Mesodermal cell (in vitro differentiated cells): ENCODE results near the gene ADARB2.

Source experiments
- H3K27ac ChIP-seq: 2 replicates; pipeline ENCODE4 v1.7.0; 2013; ENCODE audit warnings: mild to moderate bottlenecking, low read depth, low read length, moderate library complexity; ENCODE audit not compliant: severe bottlenecking
- H3K36me3 ChIP-seq: 2 replicates; pipeline ENCODE4 v1.7.1; 2013; ENCODE audit warnings: mild to moderate bottlenecking, low read length, moderate library complexity; ENCODE audit not compliant: control insufficient read depth, insufficient read depth
- H3K4me1 ChIP-seq: one replicate; pipeline ENCODE4 v1.7.1; 2013; ENCODE audit warnings: mild to moderate bottlenecking, low read length; ENCODE audit not compliant: insufficient read depth, control insufficient read depth, poor library complexity, severe bottlenecking
- H3K4me3 ChIP-seq: 2 replicates; pipeline ENCODE4 v1.7.0; 2013; ENCODE audit warnings: low read length, control low read depth, mild to moderate bottlenecking; ENCODE audit not compliant: insufficient read depth, poor library complexity, severe bottlenecking; ENCODE audit errors: extremely low read depth
- H3K9me3 ChIP-seq: 2 replicates; pipeline ENCODE4 v1.7.1; 2013; ENCODE audit warnings: mild to moderate bottlenecking, low read length, moderate library complexity; ENCODE audit not compliant: control insufficient read depth
- WGBS, 2 experiments: methylation state at CpG; one replicate each; pipeline ENCODE4 v1.1.5; 2013; ENCODE audit warnings: missing lambda C conversion rate in 2 of 2; ENCODE audit not compliant: insufficient coverage in 2 of 2; 5-methylcytosine and 5-hydroxymethylcytosine counted together

The ADARB2 gene

GRCh38 chr10:1687190-1687589 lies 50.1 kb downstream of the ADARB2 start:
- Histone ChIP-seq H3K36me3 (no peaks in the 10 kb centered on the region), H3K9me3 (peaks cover 6% of the 10 kb centered on the region), H3K4me3 (no peak overlapping the region), H3K27ac (no peak overlapping the region), H3K4me1 (peaks cover 3% of the 10 kb centered on the region)
- WGBS, 2 experiments: 79 to 100% methylated on average over 1 to 3 of the region's 5 CpGs

GRCh38 chr10:1686491-1686749 lies 50.9 kb downstream of the ADARB2 start:
- Histone ChIP-seq H3K4me1 (peaks cover 3% of the 10 kb centered on the region), H3K9me3 (peaks cover 6% of the 10 kb centered on the region), H3K4me3 (no peak overlapping the region), H3K36me3 (no peaks in the 10 kb centered on the region), H3K27ac (no peak overlapping the region)
- WGBS, 2 experiments: 82 to 91% methylated on average over 8 of the region's 9 CpGs

DNA sequence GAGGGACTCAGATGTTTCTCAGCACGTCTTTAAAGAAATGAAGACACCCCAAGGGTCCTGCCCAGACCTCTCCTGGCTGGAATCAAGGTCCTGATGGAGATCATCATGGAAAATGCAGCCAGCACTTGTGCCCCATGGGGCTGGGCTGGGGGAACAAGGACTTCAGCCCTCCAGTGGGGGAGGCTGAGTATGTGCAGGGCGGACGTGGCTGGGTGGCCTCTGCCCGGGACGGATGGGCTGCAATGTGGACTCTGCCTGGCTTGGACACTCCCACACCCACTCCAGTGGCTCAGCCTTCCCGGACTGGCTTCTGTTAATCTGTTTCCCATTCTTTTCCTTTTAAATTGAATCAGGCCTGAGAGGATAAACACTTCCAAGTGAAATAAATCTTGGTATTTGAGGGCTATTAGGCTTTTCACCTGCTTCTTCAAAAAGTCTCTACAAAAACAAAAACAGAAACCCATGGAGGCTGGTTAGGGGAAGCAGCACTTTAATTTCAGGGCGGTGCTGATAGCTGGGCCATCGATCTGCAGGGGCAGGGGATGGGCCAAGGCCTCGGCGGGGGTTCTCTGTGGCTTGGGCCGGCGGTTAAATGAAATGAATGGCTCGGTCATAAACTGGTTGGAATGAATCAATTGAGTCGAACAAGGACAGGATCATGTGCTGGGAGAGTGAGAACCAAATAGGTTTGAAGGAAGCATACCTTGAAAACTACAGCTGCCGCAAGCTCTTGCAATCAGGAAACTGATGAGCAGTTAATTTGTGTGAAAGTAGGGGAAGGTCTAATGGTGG lies 51.4 kb downstream of the ADARB2 start:
- Histone ChIP-seq H3K9me3 (peaks cover 6% of the 10 kb centered on the region), H3K4me3 (no peak overlapping the region), H3K4me1 (peaks cover 3% of the 10 kb centered on the region), H3K27ac (no peak overlapping the region), H3K36me3 (no peaks in the 10 kb centered on the region)
- WGBS, 2 experiments: 80 to 90% methylated on average over 13 to 14 of the region's 15 CpGs

DNA sequence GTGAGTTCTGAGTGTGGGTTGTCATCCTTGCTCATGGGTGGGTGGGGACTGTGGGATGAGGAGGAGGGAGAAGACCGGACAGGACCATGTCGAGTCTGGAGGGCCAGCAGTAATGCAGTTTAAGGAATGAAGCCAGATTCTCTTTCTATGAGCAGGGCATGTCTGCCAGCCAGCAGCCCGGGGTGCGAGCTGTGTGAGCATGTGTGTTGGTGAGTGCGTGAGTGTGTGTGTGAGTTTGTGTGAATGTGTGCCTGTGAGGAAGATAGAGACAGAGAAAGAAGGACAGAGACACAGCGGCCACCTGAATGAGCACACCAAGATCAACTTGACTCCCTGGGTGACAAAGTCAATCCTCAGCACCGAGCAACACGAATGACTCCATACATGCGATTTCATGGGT lies 52.3 kb downstream of the ADARB2 start:
- no peaks in the 10 kb centered on the region for H3K36me3 ChIP-seq
- no peak overlapping the region for H3K27ac ChIP-seq
- peaks cover 7% of the 10 kb centered on the region for H3K4me1 ChIP-seq
- 94 to 95% methylated on average over 5 of the region's 9 CpGs for WGBS, 2 experiments
- H3K9me3 ChIP-seq: peaks cover 6% of the 10 kb centered on the region
- H3K4me3 ChIP-seq: no peak overlapping the region

DNA sequence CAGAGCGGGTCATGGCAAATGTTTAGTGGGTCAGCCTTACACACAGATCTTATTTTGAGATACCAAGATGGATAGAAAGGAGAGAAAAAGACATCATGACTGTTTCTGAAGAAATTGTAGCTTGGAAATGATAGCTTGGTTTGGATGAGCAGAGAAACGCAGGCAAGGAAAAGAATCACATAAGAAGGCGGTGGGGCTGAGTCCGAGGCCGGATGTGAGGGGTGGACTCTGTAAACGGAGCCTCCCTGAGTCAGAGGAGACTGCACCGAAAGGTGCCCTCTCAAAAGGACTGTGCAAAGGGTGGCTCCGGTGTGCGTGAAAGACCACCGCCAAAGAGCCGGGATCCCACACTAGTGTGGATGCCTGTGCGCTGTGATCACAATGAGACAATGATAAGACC lies 53.7 kb downstream of the ADARB2 start:
- Histone ChIP-seq H3K27ac (no peak overlapping the region), H3K4me1 (peaks cover 12% of the 10 kb centered on the region), H3K36me3 (no peaks in the 10 kb centered on the region), H3K9me3 (peaks cover 6% of the 10 kb centered on the region), H3K4me3 (no peak overlapping the region)
- 93 to 94% methylated on average over 12 of the region's 12 CpGs for WGBS, 2 experiments

DNA sequence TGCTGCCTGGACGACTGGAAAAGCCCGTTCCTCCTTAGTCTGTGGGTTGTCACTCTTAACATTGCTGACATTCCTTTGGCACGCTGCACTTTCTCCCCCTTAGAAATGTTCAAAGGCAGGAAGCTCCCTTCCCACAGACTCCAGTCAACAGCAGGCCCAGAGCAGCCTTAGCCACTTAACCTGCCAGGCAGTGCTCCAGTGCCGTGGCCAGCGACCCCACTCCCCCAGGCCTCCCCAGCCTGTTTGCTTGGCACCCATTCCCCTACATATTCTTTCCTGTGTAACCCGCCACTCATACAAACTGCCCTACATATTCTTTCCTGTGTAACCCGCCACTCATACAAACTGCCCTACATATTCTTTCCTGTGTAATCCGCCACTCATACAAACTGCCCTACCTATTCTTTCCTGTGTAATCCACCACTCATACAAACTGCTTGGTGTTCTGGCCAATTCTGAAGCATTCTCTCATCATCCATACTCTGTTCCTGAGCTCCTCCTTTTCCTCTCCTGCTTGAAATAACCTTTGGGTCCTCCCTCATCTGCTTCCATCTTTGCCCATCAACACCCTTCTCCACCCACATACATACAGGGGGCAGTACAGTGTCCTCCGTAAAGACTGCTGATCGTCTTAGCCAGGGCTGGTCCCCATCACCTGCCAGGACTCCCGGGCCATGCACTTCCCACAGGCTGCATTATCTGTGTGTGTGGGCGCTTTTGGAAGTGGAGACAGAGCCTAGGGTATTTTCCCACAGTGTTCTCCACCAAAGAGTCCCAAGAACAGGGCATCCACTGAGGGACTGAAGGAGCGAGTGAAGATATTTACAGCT lies 57.3 kb downstream of the ADARB2 start:
- 49 to 59% methylated on average over 10 to 11 of the region's 13 CpGs for WGBS, 2 experiments
- H3K4me3 ChIP-seq: no peak overlapping the region
- peaks cover 9% of the 10 kb centered on the region for H3K4me1 ChIP-seq
- H3K27ac ChIP-seq: peak overlapping the region; percentile 36
- no peaks in the 10 kb centered on the region for H3K9me3 ChIP-seq
- H3K36me3 ChIP-seq: no peaks in the 10 kb centered on the region

GRCh38 chr10:1678084-1678483 lies 59.2 kb downstream of the ADARB2 start:
- Histone ChIP-seq H3K36me3 (no peaks in the 10 kb centered on the region), H3K4me3 (no peak overlapping the region)
- WGBS, 2 experiments: 94 to 95% methylated on average over 15 of the region's 15 CpGs

GRCh38 chr10:1677307-1677939 lies 59.9 kb downstream of the ADARB2 start:
- Histone ChIP-seq H3K9me3 (no peaks in the 10 kb centered on the region), H3K4me1 (peaks cover 9% of the 10 kb centered on the region), H3K4me3 (no peak overlapping the region), H3K36me3 (no peaks in the 10 kb centered on the region), H3K27ac (no peak overlapping the region)
- whole genome bisulfite sequencing, 2 experiments: 69 to 76% methylated on average over 5 to 6 of the region's 6 CpGs

More at GRCh38 chr10:1678084-1678483, 59.2 kb downstream of the ADARB2 start:
- no peaks in the 10 kb centered on the region for H3K9me3 ChIP-seq
- H3K27ac ChIP-seq: no peak overlapping the region
- peaks cover 9% of the 10 kb centered on the region for H3K4me1 ChIP-seq

GRCh38 chr10:1674501-1674900 lies 62.8 kb downstream of the ADARB2 start:
- H3K4me1 ChIP-seq: peaks cover under 1% of the 10 kb centered on the region
- no peak overlapping the region for H3K4me3 ChIP-seq
- no peaks in the 10 kb centered on the region for H3K36me3 ChIP-seq
- WGBS, 2 experiments: 95 to 100% methylated on average over 5 to 11 of the region's 11 CpGs
- no peak overlapping the region for H3K27ac ChIP-seq
- H3K9me3 ChIP-seq: no peaks in the 10 kb centered on the region

- no peaks in the 10 kb centered on the region for H3K4me1 ChIP-seq
- H3K4me3 ChIP-seq: no peak overlapping the region
- no peak overlapping the region for H3K27ac ChIP-seq
- 92 to 93% methylated on average over 14 to 19 of the region's 21 CpGs for WGBS, 2 experiments
- H3K36me3 ChIP-seq: no peaks in the 10 kb centered on the region
- H3K9me3 ChIP-seq: no peaks in the 10 kb centered on the region
Measured at GRCh38 chr10:1673568-1674345, 63.6 kb downstream of the ADARB2 start.
